Activated T-cell treated with anti-CD3 and anti-CD28 coated beads, Interleukin-2, amount 50 U/mL, for 4 hours (primary cell): ENCODE measurements around the gene MYRIP. TPM values are rescaled to one million over a fixed set of nuclear protein-coding genes. Genes with fewer than 3 reads are reported as not detected.

Source experiments
- ATAC-seq, 2 donors: fragments of 200-7000 bp; cut with Tn5 transposase; one replicate each; pipeline ENCODE4 v1.10.0; 2021
- DNase-seq: peaks from one replicate; pipeline ENCODE4 v3.0.0-alpha.2; 2020
- H3K27me3 Mint-ChIP-seq: one replicate; pipeline ENCODE4 v1.8.0; 2021; ENCODE audit warnings: low read depth, mixed read lengths
- H3K36me3 Mint-ChIP-seq: one replicate; pipeline ENCODE4 v1.8.0; 2022; ENCODE audit warnings: mixed read lengths; ENCODE audit not compliant: insufficient read depth
- H3K4me1 Mint-ChIP-seq: one replicate; pipeline ENCODE4 v1.8.0; 2021; ENCODE audit warnings: low read depth, mixed read lengths
- H3K4me3 Mint-ChIP-seq: one replicate; pipeline ENCODE4 v1.8.0; 2021; ENCODE audit warnings: mild to moderate bottlenecking, moderate library complexity, mixed read lengths
- H3K9me3 Mint-ChIP-seq: one replicate; pipeline ENCODE4 v1.8.0; 2021; ENCODE audit warnings: mixed read lengths
- total RNA-seq, 3 donors: library from RNA; stranded (reverse); gene quantifications; one replicate each; pipeline ENCODE4 v1.2.1, GENCODE V29; 2021

Gene MYRIP
- total RNA-seq, 3 donors from 2014 or later = not detected

DNA sequence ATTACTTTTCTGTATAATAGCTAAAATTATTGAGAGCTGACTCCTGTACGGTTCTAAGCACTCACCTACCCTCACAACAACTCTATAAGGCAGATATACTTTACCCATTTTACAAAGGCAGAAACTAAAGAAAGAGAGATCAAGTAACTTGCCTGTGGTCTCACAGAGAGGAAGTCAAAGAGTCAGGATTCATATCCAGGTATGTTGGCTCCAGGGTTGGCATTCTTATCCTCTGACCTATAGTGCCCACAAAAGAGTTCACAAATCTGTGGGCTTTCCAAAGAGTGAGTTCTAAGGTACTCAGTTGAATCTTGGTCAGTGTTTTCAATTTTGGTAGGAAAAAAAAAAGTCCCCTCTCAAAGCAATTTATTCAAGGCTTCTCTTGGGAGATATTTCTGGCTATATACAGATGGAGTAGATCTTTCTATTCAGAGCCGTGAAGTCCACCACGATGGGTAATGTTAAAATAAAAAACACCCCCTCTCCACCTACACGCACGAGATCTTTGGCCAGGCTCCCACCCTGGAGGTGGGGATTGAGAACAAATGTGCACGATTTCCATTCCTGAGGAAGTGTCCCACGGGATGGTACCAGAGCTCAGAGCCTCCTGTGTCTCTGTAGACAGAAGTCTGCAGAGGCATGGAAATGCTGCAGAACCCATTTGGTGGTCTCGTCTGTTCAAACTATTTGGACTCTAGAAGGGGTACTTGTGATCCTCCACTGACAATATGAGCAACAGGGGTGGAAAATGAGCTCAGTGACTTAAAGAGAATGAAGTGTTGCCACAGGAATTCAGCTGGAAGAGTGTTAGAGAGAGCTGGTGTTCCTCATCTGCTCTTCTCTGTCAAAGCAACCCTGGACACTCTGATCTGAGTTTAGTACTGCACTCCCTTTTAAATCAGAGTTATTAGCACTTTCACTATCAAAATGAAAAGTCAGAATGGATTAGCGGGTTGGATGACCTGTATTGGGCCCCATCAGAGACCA, 288.0 kb downstream of the MYRIP start:
- DNase-seq (no peak), ATAC-seq (no peak)
- no peaks in the 10 kb centered on the region for H3K36me3 Mint-ChIP-seq
- peaks cover 8% of the 10 kb centered on the region for H3K9me3 Mint-ChIP-seq
- H3K4me1 Mint-ChIP-seq = no peaks in the 10 kb centered on the region
- peaks cover 2% of the 10 kb centered on the region for H3K27me3 Mint-ChIP-seq
- H3K4me3 Mint-ChIP-seq = no peak overlapping the region

DNA sequence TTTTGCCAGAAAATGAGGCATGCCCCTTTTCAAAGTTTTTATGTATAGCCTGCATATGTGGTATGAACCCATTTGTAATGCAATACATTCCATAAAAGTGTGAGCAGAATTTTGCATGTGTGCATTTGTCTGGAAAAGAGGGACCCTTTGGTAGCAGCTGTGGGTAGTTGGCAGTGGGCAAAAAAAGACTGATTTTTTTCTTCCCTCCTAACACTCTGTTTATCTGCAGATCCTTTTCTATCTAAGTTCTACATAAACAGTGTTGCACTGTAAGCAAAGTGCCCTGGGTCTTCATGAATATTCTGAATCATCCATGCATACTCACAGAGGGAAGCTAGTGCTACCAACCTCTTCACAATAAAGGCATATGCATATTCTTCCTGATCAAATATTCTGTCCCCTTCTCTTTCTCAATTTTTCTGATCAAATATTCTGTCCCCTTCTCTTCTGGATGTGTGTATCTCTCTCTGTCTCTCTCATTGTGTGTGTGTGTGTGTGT, 288.9 kb downstream of the MYRIP start:
- H3K4me3 Mint-ChIP-seq = no peak overlapping the region
- no peak for ATAC-seq
- no peaks in the 10 kb centered on the region for H3K4me1 Mint-ChIP-seq
- H3K36me3 Mint-ChIP-seq = no peaks in the 10 kb centered on the region
- peaks cover 2% of the 10 kb centered on the region for H3K27me3 Mint-ChIP-seq
- no peak for DNase-seq
- H3K9me3 Mint-ChIP-seq = peaks cover 8% of the 10 kb centered on the region

DNA sequence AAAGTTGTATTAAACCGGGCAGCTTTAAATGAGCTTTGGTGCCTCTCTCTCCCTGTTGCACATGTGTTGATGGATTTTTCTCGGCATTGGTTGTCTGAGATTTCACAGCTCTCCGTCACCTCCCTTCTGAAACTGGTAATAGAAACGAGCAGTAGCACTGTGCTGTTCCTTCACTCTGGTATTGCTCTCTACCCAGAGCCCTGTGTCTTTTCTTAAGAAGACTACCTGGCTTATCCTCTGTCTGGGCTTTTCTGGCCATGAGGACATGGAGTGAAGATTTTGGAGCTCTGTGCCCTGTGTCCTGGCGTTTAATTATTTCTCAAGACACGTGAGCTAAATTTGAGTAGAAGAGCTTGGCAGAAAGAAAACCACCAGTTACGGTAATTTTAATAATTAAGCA, 290.5 kb downstream of the MYRIP start:
- H3K4me3 Mint-ChIP-seq = no peak overlapping the region
- no peaks in the 10 kb centered on the region for H3K27me3 Mint-ChIP-seq
- no peak for DNase-seq
- H3K4me1 Mint-ChIP-seq = no peaks in the 10 kb centered on the region
- H3K36me3 Mint-ChIP-seq = no peaks in the 10 kb centered on the region
- ATAC-seq = no peak
- peaks cover 8% of the 10 kb centered on the region for H3K9me3 Mint-ChIP-seq

DNA sequence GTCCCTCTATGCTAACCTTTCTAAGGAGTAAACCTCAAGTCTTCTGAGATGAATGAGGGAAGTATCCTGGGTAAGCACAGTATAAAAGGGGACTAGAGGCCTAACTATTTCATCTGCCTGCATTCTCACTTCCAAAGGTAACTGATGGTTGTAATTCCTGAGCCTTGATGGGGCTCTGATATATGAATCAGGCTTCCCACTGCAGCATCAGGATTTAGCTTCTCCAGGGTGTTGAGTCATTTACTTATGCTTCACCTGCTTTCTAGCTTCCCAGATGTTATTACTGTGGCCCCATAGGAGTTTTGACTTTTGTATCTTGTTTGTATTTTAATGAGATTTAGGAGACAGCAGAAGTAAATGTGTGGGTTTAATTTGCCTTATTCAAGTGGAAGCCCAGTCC, 292.8 kb downstream of the MYRIP start:
- H3K27me3 Mint-ChIP-seq = no peaks in the 10 kb centered on the region
- no peak overlapping the region for H3K4me3 Mint-ChIP-seq
- H3K9me3 Mint-ChIP-seq = peaks cover 8% of the 10 kb centered on the region
- H3K4me1 Mint-ChIP-seq = no peaks in the 10 kb centered on the region
- ATAC-seq (no peak), DNase-seq (no peak)
- no peaks in the 10 kb centered on the region for H3K36me3 Mint-ChIP-seq

DNA sequence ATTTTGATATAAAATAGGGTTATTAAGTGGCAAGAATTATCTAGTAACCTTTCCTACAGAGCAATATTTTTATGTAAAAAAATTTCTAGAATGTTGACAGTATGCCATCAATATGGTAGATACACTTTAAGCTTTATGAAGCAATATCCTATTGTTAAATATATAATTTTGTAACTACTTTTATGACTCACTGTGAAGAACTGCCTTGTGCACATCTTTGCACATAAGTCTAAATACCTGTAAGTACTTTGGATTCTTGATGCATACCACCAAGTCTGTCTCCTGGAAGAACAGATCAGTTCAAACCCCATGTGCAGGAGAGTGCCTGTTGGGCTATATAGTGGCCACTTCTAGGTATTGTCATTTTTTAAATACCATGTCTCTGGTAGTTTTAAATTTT, 294.4 kb downstream of the MYRIP start:
- H3K36me3 Mint-ChIP-seq = no peaks in the 10 kb centered on the region
- no peak for DNase-seq
- no peaks in the 10 kb centered on the region for H3K4me1 Mint-ChIP-seq
- H3K4me3 Mint-ChIP-seq = no peak overlapping the region
- H3K9me3 Mint-ChIP-seq = peaks cover 8% of the 10 kb centered on the region
- ATAC-seq = no peak
- H3K27me3 Mint-ChIP-seq = peaks cover 3% of the 10 kb centered on the region

DNA sequence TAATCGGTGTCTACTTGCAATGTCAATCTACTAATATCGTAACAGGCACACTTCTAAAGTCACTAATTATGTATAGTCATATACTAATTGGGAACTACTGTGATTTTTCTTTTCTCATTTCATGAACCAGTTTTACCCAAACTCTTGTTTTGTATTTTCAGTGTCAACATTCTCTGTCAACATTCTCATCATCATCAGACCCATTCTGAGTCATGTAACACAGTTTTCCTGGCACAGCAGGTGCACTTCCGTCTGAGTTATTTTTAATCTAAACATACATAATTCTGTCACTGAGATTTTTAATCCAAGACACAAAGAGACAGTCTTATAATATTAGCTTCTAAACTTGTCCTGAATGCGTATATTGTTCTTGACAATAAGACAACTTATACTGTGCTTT, 295.0 kb downstream of the MYRIP start:
- H3K36me3 Mint-ChIP-seq = no peaks in the 10 kb centered on the region
- peaks cover 3% of the 10 kb centered on the region for H3K27me3 Mint-ChIP-seq
- no peak for ATAC-seq
- H3K9me3 Mint-ChIP-seq = peaks cover 8% of the 10 kb centered on the region
- no peak overlapping the region for H3K4me3 Mint-ChIP-seq
- no peaks in the 10 kb centered on the region for H3K4me1 Mint-ChIP-seq
- no peak for DNase-seq

DNA sequence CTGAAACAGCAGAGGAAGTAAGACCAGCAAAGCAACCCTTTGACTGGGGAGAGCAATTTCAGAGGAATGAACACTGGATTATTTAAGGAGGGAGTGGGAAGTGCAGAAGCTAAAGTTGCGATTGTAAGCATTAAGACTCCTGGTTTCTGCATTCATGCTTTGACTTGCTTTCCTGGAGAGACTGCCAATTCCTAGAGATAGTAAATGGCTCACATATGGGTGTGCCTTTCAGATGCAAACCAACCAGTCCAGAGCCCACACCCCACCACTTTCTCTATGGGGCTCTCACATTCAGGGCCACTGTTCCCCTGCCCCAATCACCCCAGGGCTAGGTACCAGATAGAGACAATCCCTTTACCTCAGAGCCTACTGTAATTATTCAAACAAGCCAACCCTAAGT, 299.2 kb downstream of the MYRIP start:
- H3K4me3 Mint-ChIP-seq = no peak overlapping the region
- H3K27me3 Mint-ChIP-seq = peaks cover 5% of the 10 kb centered on the region
- ATAC-seq (no peak), DNase-seq (no peak)
- no peaks in the 10 kb centered on the region for H3K36me3 Mint-ChIP-seq
- H3K4me1 Mint-ChIP-seq = no peaks in the 10 kb centered on the region
- no peaks in the 10 kb centered on the region for H3K9me3 Mint-ChIP-seq

DNA sequence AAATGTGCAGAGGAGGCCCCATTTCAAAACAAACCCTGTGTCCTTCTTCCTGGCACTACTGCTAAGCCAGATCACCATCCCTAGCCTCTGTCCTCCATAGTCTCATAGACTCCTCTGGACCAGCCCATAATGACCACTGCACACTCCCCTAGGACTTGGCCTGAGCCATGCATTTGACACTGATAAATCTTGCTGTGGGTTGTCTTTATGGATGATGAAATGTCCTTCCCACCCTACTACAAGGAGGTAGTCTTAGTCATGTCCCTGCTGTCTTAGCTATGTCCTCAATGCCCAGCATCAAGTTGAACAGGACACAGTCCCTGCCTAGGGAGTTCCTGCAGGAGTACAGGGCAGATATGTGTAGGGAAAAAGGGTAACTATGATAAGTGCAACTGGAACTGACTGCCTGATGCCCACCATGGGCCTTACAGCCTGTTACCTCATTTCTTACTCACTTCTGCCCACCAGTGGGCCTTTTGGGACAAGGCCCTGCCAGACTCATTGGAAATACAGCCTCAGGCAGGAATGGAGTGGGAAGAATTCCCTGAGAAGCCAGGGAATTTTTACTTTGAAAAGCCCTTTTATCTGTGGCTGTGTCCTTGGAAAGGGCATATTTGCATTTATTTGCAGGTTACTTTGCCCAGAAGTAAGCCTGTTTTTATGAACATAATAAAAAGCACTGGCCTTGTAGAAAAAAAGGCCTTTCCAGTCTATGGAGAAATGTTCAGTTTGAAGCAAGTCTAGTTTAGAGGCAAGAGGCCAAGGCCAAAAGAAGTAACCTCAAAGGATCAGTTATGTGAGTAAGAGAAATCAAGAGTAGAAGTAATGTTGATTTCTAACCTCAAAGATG, 300.5 kb downstream of the MYRIP start:
- Mint-ChIP-seq H3K9me3 (no peaks in the 10 kb centered on the region), H3K27me3 (peaks cover 6% of the 10 kb centered on the region), H3K4me1 (no peaks in the 10 kb centered on the region), H3K36me3 (no peaks in the 10 kb centered on the region), H3K4me3 (no peak overlapping the region)
- DNase-seq = no peak
- ATAC-seq = no peak

DNA sequence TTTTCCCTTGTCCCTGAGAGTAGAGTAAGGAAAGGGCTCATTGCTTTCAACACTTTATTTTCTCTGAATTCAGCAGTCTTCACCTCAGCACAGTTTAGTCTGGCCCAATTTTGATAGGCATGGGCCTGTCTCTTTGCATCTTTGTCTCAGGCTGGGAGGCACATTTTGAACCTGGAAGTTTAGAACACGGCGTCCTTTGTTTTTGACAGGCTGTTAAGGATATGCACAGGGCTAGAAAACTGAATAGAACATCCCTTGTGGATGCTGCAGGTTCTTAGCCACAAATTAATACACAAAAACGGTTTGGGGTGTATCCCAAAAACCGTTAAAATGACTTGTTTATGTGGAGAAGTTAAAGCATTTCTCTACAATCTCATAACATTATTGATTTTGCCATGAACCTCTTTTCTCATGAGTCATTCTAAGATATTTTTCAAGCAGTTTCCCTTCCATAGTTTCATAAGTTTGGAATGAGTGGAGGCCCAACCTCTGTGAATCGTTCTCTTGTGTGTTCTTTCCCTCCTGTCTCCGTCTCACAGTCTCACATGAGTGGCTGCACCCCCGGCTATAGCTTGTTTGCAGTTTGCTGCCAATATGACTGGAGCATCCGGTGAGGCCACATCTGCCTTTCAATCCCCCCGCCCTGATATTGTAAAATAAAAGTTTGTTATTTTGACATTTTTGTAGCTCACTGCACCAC, 307.2 kb downstream of the MYRIP start:
- DNase-seq (no peak), ATAC-seq (no peak)
- H3K4me3 Mint-ChIP-seq = no peak overlapping the region
- H3K27me3 Mint-ChIP-seq = peaks cover 8% of the 10 kb centered on the region
- no peaks in the 10 kb centered on the region for H3K36me3 Mint-ChIP-seq
- no peaks in the 10 kb centered on the region for H3K4me1 Mint-ChIP-seq
- no peaks in the 10 kb centered on the region for H3K9me3 Mint-ChIP-seq

DNA sequence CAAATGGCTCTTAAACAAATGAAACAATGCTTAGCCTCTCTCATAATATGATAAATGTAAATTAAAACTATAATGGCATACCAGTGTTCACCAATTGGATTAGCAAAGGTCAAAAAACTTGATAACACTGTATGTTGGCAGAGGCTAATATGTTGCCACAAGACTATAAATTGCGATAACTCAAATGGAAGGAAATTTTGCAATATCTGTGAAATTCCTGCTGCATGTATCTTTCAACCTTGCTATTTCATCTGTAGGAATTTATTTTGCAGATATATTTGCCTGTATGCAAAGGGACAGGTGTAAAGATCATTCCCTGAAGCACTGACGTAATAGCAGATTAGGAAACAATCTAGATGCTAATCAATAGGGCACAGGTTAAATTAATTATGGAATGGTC, 308.7 kb downstream of the MYRIP start:
- ATAC-seq = no peak
- no peaks in the 10 kb centered on the region for H3K9me3 Mint-ChIP-seq
- DNase-seq = no peak
- H3K36me3 Mint-ChIP-seq = no peaks in the 10 kb centered on the region
- H3K4me3 Mint-ChIP-seq = no peak overlapping the region
- H3K4me1 Mint-ChIP-seq = no peaks in the 10 kb centered on the region
- H3K27me3 Mint-ChIP-seq = peaks cover 8% of the 10 kb centered on the region

DNA sequence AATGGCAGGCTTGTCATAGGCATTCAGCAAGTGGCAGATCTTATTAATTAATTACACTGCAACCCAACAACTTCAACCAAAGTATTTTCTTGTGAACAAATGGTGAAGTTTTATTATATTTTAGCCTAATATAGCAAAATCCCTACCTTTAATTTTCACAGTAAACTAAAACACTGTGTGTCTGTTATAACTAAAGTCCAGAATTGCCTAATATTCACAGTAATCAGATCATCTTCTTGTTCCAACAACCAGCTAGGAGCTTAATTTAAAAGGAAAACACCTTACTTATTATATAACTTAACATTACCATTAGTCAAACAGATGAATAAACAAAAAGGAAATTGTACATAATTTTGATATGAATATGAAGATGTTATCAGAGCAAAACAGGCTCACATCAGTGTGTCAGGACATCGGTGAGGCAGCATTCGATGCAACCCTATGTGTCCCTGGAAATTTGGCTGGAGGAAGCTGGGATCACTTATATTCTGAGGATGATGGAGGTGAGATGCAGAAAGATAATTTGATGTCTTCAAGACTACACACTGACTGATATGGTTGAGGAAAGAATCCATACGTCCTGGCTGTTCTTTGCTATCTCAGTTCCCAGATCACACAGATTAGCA, 310.8 kb downstream of the MYRIP start:
- Mint-ChIP-seq H3K9me3 (no peaks in the 10 kb centered on the region), H3K36me3 (no peaks in the 10 kb centered on the region), H3K4me3 (no peak overlapping the region), H3K27me3 (peaks cover 6% of the 10 kb centered on the region), H3K4me1 (no peaks in the 10 kb centered on the region)
- ATAC-seq = no peak
- DNase-seq = no peak

DNA sequence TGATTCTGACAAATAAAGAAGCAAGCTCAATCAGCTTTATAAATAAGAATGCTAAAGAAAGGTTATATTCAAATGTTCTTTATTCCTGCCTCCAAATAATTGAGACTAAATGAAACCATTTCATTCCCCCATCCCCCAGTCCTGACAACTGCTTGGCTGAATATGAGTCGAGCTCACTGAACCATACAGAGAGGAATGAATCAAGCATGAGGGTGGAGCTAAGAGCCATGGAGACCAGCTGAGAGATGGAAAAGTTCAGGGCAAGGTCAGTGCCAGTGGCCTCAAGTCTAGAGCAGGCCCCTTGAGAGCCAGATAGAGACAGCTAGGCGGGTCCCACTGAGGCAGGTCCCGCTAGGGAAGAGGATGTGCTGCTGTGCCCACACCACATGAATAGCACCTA, 311.4 kb downstream of the MYRIP start:
- DNase-seq (no peak), ATAC-seq (no peak)
- H3K27me3 Mint-ChIP-seq = peaks cover 6% of the 10 kb centered on the region
- no peaks in the 10 kb centered on the region for H3K4me1 Mint-ChIP-seq
- H3K4me3 Mint-ChIP-seq = no peak overlapping the region
- no peaks in the 10 kb centered on the region for H3K36me3 Mint-ChIP-seq
- H3K9me3 Mint-ChIP-seq = no peaks in the 10 kb centered on the region

DNA sequence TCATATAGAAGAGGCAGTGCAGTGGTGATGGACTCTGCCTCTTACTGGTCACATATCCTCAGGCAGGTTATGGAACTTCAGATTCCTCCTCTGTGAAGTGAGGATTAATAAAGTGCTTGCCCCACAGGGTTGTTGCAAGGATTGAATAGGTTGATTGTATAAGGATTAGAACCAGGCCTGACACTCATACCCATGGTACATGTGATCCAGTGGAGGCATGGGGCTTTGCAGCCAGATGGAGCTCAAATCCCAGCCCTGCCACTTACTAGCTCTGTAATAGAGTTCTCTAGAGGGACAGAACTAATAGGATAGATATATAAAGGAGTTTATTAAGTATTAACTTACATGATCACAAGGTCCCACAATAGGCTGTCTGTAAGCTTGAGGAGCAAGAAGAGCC, 315.5 kb downstream of the MYRIP start:
- Mint-ChIP-seq H3K27me3 (no peaks in the 10 kb centered on the region), H3K4me1 (no peaks in the 10 kb centered on the region), H3K4me3 (no peak overlapping the region), H3K36me3 (no peaks in the 10 kb centered on the region), H3K9me3 (no peaks in the 10 kb centered on the region)
- no peak for DNase-seq
- no peak for ATAC-seq

DNA sequence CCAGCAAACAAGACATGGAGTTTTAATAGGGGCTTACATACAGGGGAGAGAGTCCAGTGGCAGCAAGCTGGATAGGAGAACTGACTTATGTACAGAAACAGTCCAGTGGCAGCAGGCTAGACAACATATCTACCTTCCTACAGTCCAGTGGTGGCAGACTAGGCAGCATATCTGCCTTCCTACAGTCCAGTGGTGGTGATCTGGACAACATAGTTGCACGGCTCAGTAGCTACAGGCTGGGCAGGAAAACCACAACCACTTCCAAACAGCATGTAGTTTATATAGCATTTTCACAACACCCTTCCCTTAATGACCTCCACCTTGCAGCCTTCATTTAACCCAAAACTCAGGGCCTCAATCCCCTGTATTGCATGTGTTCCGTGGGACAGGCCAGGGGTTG, 318.8 kb downstream of the MYRIP start:
- Mint-ChIP-seq H3K9me3 (peaks cover under 1% of the 10 kb centered on the region), H3K27me3 (peaks cover 3% of the 10 kb centered on the region), H3K36me3 (no peaks in the 10 kb centered on the region), H3K4me1 (no peaks in the 10 kb centered on the region), H3K4me3 (no peak overlapping the region)
- ATAC-seq = no peak
- no peak for DNase-seq
